SK-N-SH (cell line): ENCODE data around the gene WDR62. TPM values are rescaled to one million over a fixed set of nuclear protein-coding genes. Genes with fewer than 3 reads are reported as not detected.
A peak's percentile ranks its signal among the peaks of the same experiment; 100 is the strongest.
"Not testable (repeated sequence)": the region's sequence is repeated elsewhere in the genome, so short reads cannot be mapped to it uniquely, and the experiment has no call there.

Experiments used
- CTCF ChIA-PET: fragments of 300-600, 350-600 bp; formaldehyde crosslinking; extraction: SDS; loops from one replicate; lab custom pipeline; 2021; lab: Yijun Ruan, JAX
- POLR2A ChIA-PET: fragments of 350-600 bp; sonication (Branson Sonifier 250); formaldehyde crosslinking; extraction: SDS; loops from one replicate; lab custom pipeline; 2020; ENCODE audit warnings: antibody characterized with exemption, inconsistent platforms; lab: Yijun Ruan, JAX
- DNase-seq: peaks from one replicate; pipeline ENCODE4 v3.0.0; 2012
- H2AFZ ChIP-seq: fragments of 200-600 bp; sonication (generic); 2 replicates; pipeline ENCODE4 v1.8.1; 2016; ENCODE audit warnings: antibody characterized with exemption, mild to moderate bottlenecking, low read depth
- H3F3A ChIP-seq: fragments of 200-600 bp; sonication (generic); replicated peaks from 2 replicates; pipeline ENCODE3; 2016; ENCODE audit warnings: antibody characterized with exemption, mild to moderate bottlenecking; ENCODE audit not compliant: insufficient read depth
- H3K27ac ChIP-seq, 2 experiments: fragments of 200-500 bp in 1 of 2; fragments of 200-600 bp in 1 of 2; sonication (Bioruptor generic) in 1 of 2; sonication (generic), shearing (Covaris generic) in 1 of 2; 2 replicates each; pipeline versions ENCODE4 v1.5.1 to v1.6.1; 2014 to 2016; ENCODE audit warnings: low read depth in 2 of 2, inconsistent platforms in 1 of 2, low read length in 1 of 2, mild to moderate bottlenecking in 1 of 2, mixed read lengths in 1 of 2
- H3K27me3 ChIP-seq: fragments of 200-600 bp; sonication (generic), shearing (Covaris generic); 2 replicates; pipeline ENCODE4 v1.6.1; 2016; ENCODE audit warnings: mixed run types; ENCODE audit not compliant: insufficient read depth
- H3K36me3 ChIP-seq, 2 experiments: fragments of 200-500 bp in 1 of 2; fragments of 200-600 bp in 1 of 2; sonication (Bioruptor generic) in 1 of 2; sonication (generic) in 1 of 2; replicated peaks in 1 of 2; 2 replicates each; pipeline versions ENCODE3 to v1.5.1; 2014 to 2016; ENCODE audit warnings: low read length in 1 of 2, mild to moderate bottlenecking in 1 of 2; ENCODE audit not compliant: insufficient read depth in 2 of 2, control insufficient read depth in 1 of 2
- H3K4me1 ChIP-seq, 2 experiments: fragments of 200-500 bp in 1 of 2; fragments of 200-600 bp in 1 of 2; sonication (Bioruptor generic) in 1 of 2; sonication (generic), shearing (Covaris generic) in 1 of 2; 2 replicates each; pipeline versions ENCODE4 v1.5.1 to v1.6.1; 2014 to 2016; ENCODE audit warnings: low read depth in 1 of 2, low read length in 1 of 2, mixed run types in 1 of 2; ENCODE audit not compliant: insufficient read depth in 2 of 2, control insufficient read depth in 1 of 2
- H3K4me2 ChIP-seq: fragments of 200-600 bp; sonication (generic), shearing (Covaris generic); 2 replicates; pipeline ENCODE4 v1.6.1; 2017; ENCODE audit warnings: mixed run types
- H3K4me3 ChIP-seq, 2 experiments: fragments of 200-500 bp in 1 of 2; fragments of 200-600 bp in 1 of 2; sonication (Bioruptor generic) in 1 of 2; sonication (generic), shearing (Covaris generic) in 1 of 2; 2 replicates each; pipeline versions ENCODE4 v1.5.1 to v1.8.1; 2014 to 2016; ENCODE audit warnings: low read depth in 2 of 2, inconsistent platforms in 1 of 2, low read length in 1 of 2, mild to moderate bottlenecking in 1 of 2, mixed read lengths in 1 of 2, moderate library complexity in 1 of 2
- H3K79me2 ChIP-seq: fragments of 200-600 bp; sonication (generic); 2 replicates; pipeline ENCODE4 v1.8.1; 2017; ENCODE audit warnings: mild to moderate bottlenecking; ENCODE audit not compliant: insufficient read depth
- H3K9ac ChIP-seq: fragments of 200-600 bp; sonication (generic); 2 replicates; pipeline ENCODE4 v1.6.1; 2017; ENCODE audit warnings: mixed run types
- H3K9me2 ChIP-seq: fragments of 200-600 bp; sonication (generic); 2 replicates; pipeline ENCODE4 v1.6.1; 2017; ENCODE audit warnings: mixed run types
- H3K9me3 ChIP-seq: fragments of 200-600 bp; sonication (generic); 2 replicates; pipeline ENCODE4 v1.6.1; 2017; ENCODE audit warnings: mixed run types, mild to moderate bottlenecking, moderate library complexity
- H4K20me1 ChIP-seq: fragments of 200-600 bp; sonication (generic); 2 replicates; pipeline ENCODE4 v1.6.1; 2017; ENCODE audit warnings: mild to moderate bottlenecking, mixed run types; ENCODE audit not compliant: insufficient read depth
- CHD2 ChIP-seq: fragments of 150-350 bp; IDR thresholded peaks from 2 replicates; pipeline ENCODE4 v1.6.1; 2018; ENCODE audit warnings: low read length; ENCODE audit not compliant: partially characterized antibody
- CTCF ChIP-seq: fragments of 200-600 bp; sonication (generic); IDR thresholded peaks from 2 replicates; pipeline ENCODE4 v1.6.1; 2017; ENCODE audit warnings: antibody characterized with exemption, mild to moderate bottlenecking, moderate library complexity
- ELF1 ChIP-seq: IDR thresholded peaks from 2 replicates; pipeline ENCODE4 v1.4.0; 2012
- FOXM1 ChIP-seq: IDR thresholded peaks from 2 replicates; pipeline ENCODE4 v1.4.0; 2012; ENCODE audit warnings: low read depth, mild to moderate bottlenecking
- IRF3 ChIP-seq: fragments of 150-350 bp; IDR thresholded peaks from 2 replicates; pipeline ENCODE4 v1.6.1; 2016; ENCODE audit warnings: mild to moderate bottlenecking, low read depth, low read length
- JUND ChIP-seq: IDR thresholded peaks from 2 replicates; pipeline ENCODE4 v1.4.0; 2012
- MXI1 ChIP-seq: IDR thresholded peaks from 2 replicates; pipeline ENCODE4 v1.6.1; 2012; ENCODE audit warnings: mild to moderate bottlenecking, low read depth, low read length, improper control_type of control experiment
- NRF1 ChIP-seq: IDR thresholded peaks from 2 replicates; pipeline ENCODE4 v1.6.1; 2012; ENCODE audit warnings: low read depth, mild to moderate bottlenecking, low read length
- PBX3 ChIP-seq: IDR thresholded peaks from 2 replicates; pipeline ENCODE4; 2012
- RAD21 ChIP-seq: IDR thresholded peaks from 2 replicates; pipeline ENCODE4 v1.6.1; 2012; ENCODE audit warnings: mild to moderate bottlenecking, low read length
- REST ChIP-seq: IDR thresholded peaks from 2 replicates; pipeline ENCODE4 v1.6.1; 2012; ENCODE audit warnings: mild to moderate bottlenecking, low read depth, low read length, moderate library complexity
- RFX5 ChIP-seq: IDR thresholded peaks from 2 replicates; pipeline ENCODE4 v1.6.1; 2012; ENCODE audit warnings: mild to moderate bottlenecking, improper control_type of control experiment, low read length
- SMC3 ChIP-seq: IDR thresholded peaks from 2 replicates; pipeline ENCODE4 v1.6.1; 2012; ENCODE audit warnings: low read depth, low read length, improper control_type of control experiment
- TAF1 ChIP-seq: IDR thresholded peaks from 2 replicates; pipeline ENCODE4 v1.6.1; 2012; ENCODE audit warnings: low read depth, mild to moderate bottlenecking, low read length, moderate library complexity, borderline replicate concordance
- TEAD4 ChIP-seq: IDR thresholded peaks from 2 replicates; pipeline ENCODE4 v1.4.0; 2012; ENCODE audit warnings: mild to moderate bottlenecking, borderline replicate concordance; ENCODE audit not compliant: insufficient read depth
- USF2 ChIP-seq: fragments of 150-350 bp; IDR thresholded peaks from 2 replicates; pipeline ENCODE4 v1.6.1; 2017; ENCODE audit warnings: antibody characterized with exemption, low read length, low read depth, borderline replicate concordance
- YY1 ChIP-seq: IDR thresholded peaks from 2 replicates; pipeline ENCODE4 v1.4.0; 2012; ENCODE audit warnings: low read depth, mild to moderate bottlenecking
- WGBS: methylation state at CpG from one replicate; pipeline ENCODE4 v1.1.6; 2017; ENCODE audit warnings: low lambda C conversion rate; 5-methylcytosine and 5-hydroxymethylcytosine counted together
- polyA plus RNA-seq, 3 experiments: library from polyadenylated mRNA; depleted of rRNA; stranded (reverse); fragments of >200 nt; gene quantifications; 2 replicates each; pipeline ENCODE4 v1.2.3, GENCODE V29; 2012

WDR62 gene
- polyA plus RNA-seq, 1 of the 3 experiments (the other 2 are of a cell fraction) = 5.3 TPM

- Histone ChIP-seq H3K4me2 (peak overlapping the region; percentile 73), H3K4me1 (peaks cover 0 to 3% of the 10 kb centered on the region in 2 experiments; a peak in 1 of 4 replicates), H3K27me3 (no peaks in the 10 kb centered on the region), H3F3A (peaks cover 27% of the 10 kb centered on the region), H3K4me3 (peak overlapping the region; percentile 50 to 68), H3K9me3 (no peaks in the 10 kb centered on the region), H4K20me1 (no peaks in the 10 kb centered on the region), H3K36me3 (peaks cover 7 to 10% of the 10 kb centered on the region in 2 experiments), H3K9ac (peak overlapping the region; percentile 65), H2AFZ (peak overlapping the region; percentile 92), H3K79me2 (no peaks in the 10 kb centered on the region), H3K27ac (peak overlapping the region; percentile 82 to 89), H3K9me2 (no peaks in the 10 kb centered on the region)
- DNase-seq = peak; percentile 44
- 18% methylated on average over 10 of the region's 10 CpGs for WGBS
- CTCF ChIA-PET = interaction anchor here (0.7 to 5.0 kb wide), 21 partner anchors 8 to 726 kb away, joined by 3 to 63 read pairs (median 6); partner anchors contain the start of genes POLR2I, TBCB and ZNF565
- POLR2A ChIA-PET = interaction anchor here (0.8 to 2.2 kb wide), 5 partner anchors 8 to 86 kb away, joined by 3 to 6 read pairs (median 4); partner anchors contain the start of genes ZNF146 and ZNF565
- TF ChIP-seq NRF1 = no peak
- no peak for TF ChIP-seq TEAD4
- TF ChIP-seq PBX3 = no peak
- TF ChIP-seq USF2 = no peak
- no peak for TF ChIP-seq ELF1
- no peak for TF ChIP-seq TAF1
- no peak for TF ChIP-seq MXI1
- TF ChIP-seq CTCF = no peak
- no peak for TF ChIP-seq FOXM1
- no peak for TF ChIP-seq RFX5
- no peak for TF ChIP-seq REST
- no peak for TF ChIP-seq CHD2
- TF ChIP-seq RAD21 = no peak
- TF ChIP-seq IRF3 = no peak
- no peak for TF ChIP-seq JUND
- no peak for TF ChIP-seq SMC3
- no peak for TF ChIP-seq YY1
These were observed 73.7 kb downstream of the WDR62 start for GRCh38 chr19:36128392-36128736.

- CTCF ChIA-PET = interaction anchor here (1.4 kb wide), 1 partner anchor 39 kb away, joined by 4 read pairs; no protein-coding TSS in a partner anchor
- 81% methylated on average over 6 of the region's 6 CpGs for WGBS
- H3K4me2 ChIP-seq = not testable (repeated sequence)
These were observed 76.5 kb downstream of the WDR62 start for GRCh38 chr19:36131221-36131620.

More at GRCh38 chr19:36131221-36131620, 76.5 kb downstream of the WDR62 start:
- H3K9me2 ChIP-seq, POLR2A ChIA-PET, H3K4me1 ChIP-seq, H3K36me3 ChIP-seq, H3K9me3 ChIP-seq, H3K79me2 ChIP-seq, H3K27ac ChIP-seq, H3K27me3 ChIP-seq, DNase-seq, H3K9ac ChIP-seq, H3K4me3 ChIP-seq, H4K20me1 ChIP-seq, H2AFZ ChIP-seq: not testable (repeated sequence)
- H3F3A ChIP-seq = peaks cover 24% of the 10 kb centered on the region
